LHCN-M2 (cell line): Measurements from ENCODE around the gene NEGR1. TPM values are rescaled to one million over a fixed set of nuclear protein-coding genes. Genes with fewer than 3 reads are reported as not detected.

Source experiments
- DNase-seq: peaks from one replicate; pipeline ENCODE4 v3.0.0-alpha.2; 2012; ENCODE audit warnings: low read depth
- total RNA-seq: library from RNA; depleted of rRNA; stranded (reverse); fragments of >200 nt; gene quantifications from 2 replicates; pipeline ENCODE4 v1.2.3, GENCODE V29; 2014

The NEGR1 gene
- total RNA-seq, 1 experiment from 2014 or later, result 8.8 TPM

GRCh38 chr1:71785000-71785399 is 497.3 kb downstream of the NEGR1 start:
- DNase-seq, result no peak

- DNase-seq, result no peak
Measured at GRCh38 chr1:71784241-71784640, 498.1 kb downstream of the NEGR1 start.

GRCh38 chr1:71783071-71783470 is 499.3 kb downstream of the NEGR1 start:
- DNase-seq, result no peak

- DNase-seq, result no peak
Measured at GRCh38 chr1:71781450-71781849, 500.9 kb downstream of the NEGR1 start.

GRCh38 chr1:71780681-71781080 is 501.7 kb downstream of the NEGR1 start:
- peak; percentile 6 for DNase-seq

- DNase-seq, result no peak
Measured at GRCh38 chr1:71778940-71779339, 503.4 kb downstream of the NEGR1 start.

- DNase-seq, result no peak
Measured at GRCh38 chr1:71777094-71777493, 505.2 kb downstream of the NEGR1 start.

GRCh38 chr1:71774705-71775104 is 507.6 kb downstream of the NEGR1 start:
- DNase-seq, result no peak

- peak; percentile 74 for DNase-seq
Measured at GRCh38 chr1:71770121-71770520, 512.2 kb downstream of the NEGR1 start.

- DNase-seq, result no peak
Measured at GRCh38 chr1:71766748-71767147, 515.6 kb downstream of the NEGR1 start.

GRCh38 chr1:71762514-71763255 is 519.7 kb downstream of the NEGR1 start:
- DNase-seq, result no peak

GRCh38 chr1:71755441-71755840 is 526.9 kb downstream of the NEGR1 start:
- no peak for DNase-seq

- no peak for DNase-seq
Measured at GRCh38 chr1:71753746-71754145, 528.6 kb downstream of the NEGR1 start.

GRCh38 chr1:71745326-71745725 is 537.0 kb downstream of the NEGR1 start:
- no peak for DNase-seq

GRCh38 chr1:71743862-71744261 is 538.5 kb downstream of the NEGR1 start:
- DNase-seq, result no peak

GRCh38 chr1:71738910-71739309 is 543.4 kb downstream of the NEGR1 start:
- DNase-seq, result no peak

- no peak for DNase-seq
Measured at GRCh38 chr1:71738256-71738655, 544.1 kb downstream of the NEGR1 start.

- no peak for DNase-seq
Measured at GRCh38 chr1:71737768-71738167, 544.6 kb downstream of the NEGR1 start.

GRCh38 chr1:71733121-71733520 is 549.2 kb downstream of the NEGR1 start:
- DNase-seq, result no peak

GRCh38 chr1:71721532-71721931 is 560.8 kb downstream of the NEGR1 start:
- no peak for DNase-seq

- DNase-seq, result no peak
Measured at GRCh38 chr1:71719330-71719729, 563.0 kb downstream of the NEGR1 start.

GRCh38 chr1:71717186-71717585 is 565.2 kb downstream of the NEGR1 start:
- DNase-seq, result no peak

GRCh38 chr1:71711456-71711855 is 570.9 kb downstream of the NEGR1 start:
- no peak for DNase-seq
